ENCODE results near the gene CMBL.
A peak's percentile ranks its signal among the peaks of the same experiment; 100 is the strongest.
"Not testable (repeated sequence)": the region's sequence is repeated elsewhere in the genome, so short reads cannot be mapped to it uniquely, and the experiment has no call there.

Gene CMBL

DNA sequence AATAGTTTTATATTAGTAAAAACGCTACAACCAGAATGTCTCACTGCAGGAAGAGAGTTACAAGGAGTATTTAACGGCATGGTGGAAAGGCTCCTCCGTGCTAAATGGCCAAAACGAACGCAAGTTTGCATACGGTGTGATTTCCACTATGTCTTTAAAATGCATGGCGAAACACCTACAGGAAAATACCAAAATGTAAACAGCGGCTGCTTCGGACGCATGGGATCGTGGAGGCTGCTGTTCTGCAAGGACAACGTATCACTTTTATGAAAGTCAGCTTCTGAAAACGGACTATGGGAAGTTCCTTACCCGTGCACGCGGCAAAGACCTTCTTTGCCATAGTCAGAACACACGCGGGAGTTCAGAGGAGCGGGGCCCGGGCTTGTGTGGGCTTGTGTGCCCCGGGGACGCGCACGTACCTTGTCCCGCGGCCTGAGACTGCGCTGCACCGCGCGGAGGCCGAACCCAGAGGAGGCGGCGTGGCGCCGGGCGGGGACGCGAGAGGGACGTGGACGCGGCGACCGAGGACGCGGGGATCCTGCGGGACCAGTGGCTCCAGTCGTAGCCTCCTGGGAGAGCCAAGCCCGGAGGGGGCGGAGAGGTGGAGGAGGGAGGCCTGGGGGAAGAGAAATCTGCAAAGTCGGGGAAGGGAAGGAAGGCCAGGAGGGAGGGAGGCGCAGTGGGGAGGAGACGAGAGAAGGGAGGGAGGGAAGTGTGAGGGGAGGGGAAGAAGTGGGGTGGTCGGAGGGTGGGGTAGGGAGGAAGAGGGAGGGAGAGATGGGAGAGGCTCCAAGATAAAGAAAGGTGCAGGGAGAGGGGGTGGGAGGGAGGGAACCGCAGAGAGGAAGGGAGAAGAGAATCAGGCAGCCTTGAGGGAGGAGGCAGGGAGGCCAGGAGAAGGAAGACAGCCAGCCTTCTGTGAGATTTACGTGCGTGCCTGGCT lies at the start of gene CMBL:
Gene CMBL, minus strand, starts transcription at position 697 of the 943 bp plus-strand sequence. CDS start 17,140 bp downstream, outside the sequence.
- peak; percentile 11 for DNase-seq (ENCODE audit: low read depth)

DNA sequence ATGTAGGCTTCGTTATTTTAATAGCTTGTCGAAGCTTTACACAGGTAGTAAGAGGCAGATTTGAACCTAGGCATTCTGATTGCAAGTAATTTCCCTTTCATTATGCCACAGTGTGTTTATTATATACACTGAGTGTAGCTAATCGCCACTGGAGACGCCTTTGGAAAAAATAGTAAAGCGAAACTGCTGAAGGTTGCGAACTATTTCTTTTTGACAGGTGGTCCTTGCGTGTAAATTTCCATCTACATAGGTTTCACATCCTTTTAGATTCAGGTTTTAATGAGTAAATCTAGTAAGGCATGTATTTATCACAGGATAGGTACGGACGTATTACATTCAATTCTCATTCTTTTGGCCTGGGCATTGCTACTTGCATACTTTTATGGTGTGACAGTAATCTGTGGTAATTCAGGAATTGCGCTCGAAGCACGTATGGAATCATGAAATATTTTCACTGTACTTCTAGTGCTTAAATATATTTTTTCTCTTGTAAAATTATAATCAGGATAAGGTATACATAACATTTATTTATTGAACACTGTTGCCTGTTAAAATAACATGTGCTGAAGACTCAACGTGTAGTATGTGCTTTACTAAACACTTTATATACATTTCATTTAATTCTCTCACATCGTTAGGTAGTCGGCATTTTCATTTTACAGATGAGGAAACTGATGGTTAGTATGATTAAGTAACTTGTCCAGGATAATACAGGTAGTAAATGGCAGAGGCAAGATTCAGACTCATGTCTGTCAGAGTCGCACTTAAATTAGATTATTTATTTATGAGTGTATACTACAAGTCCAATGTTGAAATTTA lies 47.6 kb upstream of the CMBL start:
- DNase-seq (ENCODE audit: low read depth): no peak

DNA sequence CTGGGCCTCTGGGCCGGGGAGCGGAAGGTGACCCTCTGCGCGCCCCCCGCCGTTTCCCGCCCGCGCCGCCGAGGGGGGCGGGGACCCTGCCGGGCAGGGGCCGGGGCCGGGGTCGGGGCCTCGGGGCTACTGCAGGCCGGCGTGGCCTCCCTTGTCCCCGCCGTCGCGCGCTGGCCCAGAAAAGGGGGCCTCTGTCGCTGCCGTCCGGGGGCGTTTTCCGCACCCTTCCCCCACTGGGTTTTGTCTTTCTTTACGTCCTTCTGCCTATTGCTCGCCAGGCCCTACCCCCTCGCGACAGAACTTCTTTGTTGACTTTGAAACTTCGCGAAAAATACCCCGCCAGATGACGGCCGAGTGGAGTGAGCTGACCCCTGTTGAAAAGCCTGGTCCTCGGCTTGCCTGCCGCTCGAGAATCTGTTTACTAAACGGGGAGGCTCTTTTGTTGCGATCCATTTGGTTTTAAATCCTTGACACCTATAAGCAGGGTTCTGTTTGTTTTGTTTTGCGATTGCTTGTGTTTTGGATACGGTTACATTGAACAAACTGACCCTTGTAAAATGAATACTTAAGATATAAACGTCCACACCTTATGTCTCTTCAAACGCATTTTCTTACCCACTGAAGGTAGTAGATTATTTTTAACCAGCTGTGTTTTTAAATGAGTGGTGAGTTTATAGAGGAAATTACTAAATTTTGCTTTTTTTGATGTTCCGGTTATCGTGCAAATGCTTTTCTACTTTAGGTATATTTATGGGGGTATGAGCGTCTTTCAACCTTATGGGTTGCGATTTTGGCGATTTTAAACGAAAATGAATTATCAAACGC lies 46.6 kb upstream of the CMBL start:
- peak; percentile 20 for DNase-seq (ENCODE audit: low read depth)

DNA sequence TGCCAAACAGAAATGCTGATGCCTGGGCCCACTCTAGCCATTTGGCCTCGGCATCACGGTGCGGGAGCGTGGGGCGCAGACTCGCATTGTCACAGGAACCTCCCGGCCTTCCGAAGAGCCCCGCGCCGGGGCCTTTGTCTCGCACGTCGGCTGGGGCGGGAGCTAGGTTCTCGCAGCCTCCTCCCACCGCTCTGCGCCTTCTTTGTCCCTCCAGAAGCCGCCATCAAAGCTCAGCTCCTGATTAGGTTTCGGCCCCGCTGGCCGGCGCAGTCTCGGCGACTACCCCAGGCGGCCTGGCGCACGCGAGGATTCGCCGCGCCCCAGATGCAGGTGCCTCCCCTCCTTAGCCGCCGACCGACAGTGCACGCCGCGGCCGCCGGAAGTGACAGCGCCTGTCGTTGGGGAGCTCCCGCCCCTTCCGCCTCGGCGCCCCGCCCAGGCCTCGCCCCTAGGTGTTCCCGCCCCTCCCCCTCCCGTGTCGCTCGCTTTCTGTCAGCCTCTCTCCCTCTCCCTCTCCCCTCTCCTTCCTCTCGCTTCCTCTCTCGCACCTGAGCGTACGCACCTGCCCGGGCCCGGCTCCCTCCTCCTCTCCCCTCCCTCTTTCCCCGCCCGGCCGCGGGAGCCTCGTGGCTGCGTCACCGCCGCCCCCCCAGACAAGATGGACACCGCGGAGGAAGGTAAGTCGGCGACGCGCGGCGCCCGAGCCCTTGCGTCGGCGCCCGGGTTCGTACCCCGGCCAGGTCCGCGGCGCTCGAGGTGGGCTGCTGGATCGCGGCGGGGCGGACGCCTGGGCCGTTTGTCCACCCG lies 45.7 kb upstream of the CMBL start, which contains the start of gene MARCHF6:
Gene MARCHF6, plus strand, starts transcription at position 455 of the 807 bp plus-strand sequence. Its CDS starts 204 bp downstream, at position 659.
- peak; percentile 93 for DNase-seq (ENCODE audit: low read depth)

DNA sequence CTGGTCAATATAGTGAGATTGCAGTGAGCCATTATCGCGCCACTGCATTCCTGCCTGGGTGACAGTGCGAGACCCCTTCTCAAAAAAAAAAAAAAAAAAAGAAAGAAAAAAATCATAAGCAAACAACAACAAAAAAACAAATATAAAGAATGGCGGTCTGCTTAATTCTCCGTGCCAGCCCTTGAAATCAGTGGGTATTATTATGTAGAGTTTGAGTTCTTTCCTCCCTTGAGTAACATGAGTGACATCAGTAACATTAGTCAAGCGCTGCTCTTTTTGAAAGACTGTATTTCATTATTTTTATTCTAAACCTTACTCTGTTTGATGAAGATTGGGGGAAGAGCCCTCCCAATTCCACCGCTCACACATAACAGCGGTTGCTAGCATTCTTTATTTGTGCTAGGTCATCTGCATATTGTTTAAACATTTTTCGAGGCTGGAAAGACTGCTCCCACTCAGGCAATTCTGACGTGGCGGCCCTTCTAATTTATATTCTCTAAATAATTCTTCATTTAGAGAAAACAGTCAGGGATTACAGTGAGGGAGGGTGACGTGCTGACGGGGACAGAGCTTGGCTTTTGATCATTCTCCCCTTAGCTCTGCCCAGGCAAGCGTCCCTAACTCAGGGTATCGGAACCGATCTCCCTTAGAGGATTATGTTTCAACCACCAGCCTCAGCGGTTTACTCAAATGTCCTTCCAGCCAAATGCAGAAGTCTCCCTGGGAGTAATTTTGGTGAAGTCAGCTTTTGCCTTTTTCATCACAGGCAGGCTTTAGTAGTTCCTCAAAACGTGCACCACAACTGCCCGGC lies 44.9 kb upstream of the CMBL start:
- DNase-seq (ENCODE audit: low read depth): peak; percentile 26

DNA sequence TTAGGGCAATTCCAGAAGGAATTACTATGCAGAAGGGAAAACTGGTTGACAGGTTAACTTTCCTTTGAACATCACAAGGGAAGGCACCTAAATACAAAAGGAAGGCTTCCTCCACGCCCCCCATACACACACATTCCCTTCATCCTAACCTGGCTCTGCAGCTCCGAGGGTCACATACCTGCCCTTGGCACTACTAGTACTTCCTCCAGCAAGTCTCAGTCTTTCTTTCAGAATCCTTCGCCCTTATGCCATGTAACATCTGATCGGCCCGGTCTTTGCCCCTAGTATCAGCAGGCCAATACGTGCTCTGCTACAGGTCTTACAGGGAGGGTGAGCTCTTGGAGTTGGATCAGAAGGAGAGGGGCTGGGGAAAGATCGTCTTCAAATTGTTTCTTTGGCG lies 44.2 kb upstream of the CMBL start:
- DNase-seq (ENCODE audit: low read depth): no peak

DNA sequence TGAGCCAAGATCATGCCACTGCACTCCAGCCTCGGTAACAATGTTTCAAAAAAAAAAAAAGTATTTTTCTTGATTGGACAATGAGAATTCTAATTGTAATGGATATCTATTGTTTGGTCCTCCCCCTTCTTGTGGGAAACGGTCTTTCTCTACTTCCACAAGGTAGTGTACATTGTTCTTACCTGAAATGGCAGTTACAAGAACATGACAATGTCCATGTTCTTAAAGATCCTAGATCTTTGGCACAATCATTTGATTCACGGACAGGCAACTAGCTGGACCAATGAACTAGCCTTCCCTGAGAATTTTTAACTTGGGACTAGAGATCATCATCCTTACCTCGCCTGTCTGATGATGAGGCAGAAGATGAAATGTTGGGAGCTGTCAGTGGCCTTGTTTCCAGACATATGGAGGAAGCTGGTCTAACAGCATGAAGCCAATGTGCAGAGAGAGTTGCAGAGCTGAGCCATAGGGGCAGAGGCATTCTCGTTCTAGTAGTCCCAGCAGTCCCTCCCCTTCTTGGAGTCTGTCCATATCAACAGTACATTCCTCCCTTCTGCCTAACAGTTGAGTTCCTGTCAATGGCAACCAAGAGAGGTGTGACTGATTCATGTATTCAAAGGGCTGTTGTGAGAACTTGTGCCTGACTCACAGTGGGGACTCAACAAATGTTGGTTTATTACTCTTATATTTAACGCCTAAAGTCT lies 43.6 kb upstream of the CMBL start:
- no peak for DNase-seq (ENCODE audit: low read depth)

DNA sequence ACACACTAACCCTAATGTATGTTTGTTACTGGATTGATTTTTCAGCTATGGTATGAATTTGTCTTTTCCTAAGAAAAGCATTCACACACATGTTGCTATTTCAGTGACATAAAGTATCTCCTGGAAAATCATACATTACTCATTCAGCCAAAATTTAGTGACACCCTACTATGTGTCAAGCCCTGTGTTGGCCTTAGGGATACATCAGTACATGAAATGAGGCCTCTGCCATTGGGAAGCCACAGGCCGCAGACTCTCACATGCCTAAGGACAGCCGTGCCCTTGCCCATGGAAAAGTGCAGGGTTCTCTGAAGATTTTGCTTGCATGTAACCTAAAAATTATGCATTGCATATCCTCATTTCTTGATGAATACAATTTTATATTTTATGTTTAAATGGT lies 40.6 kb upstream of the CMBL start:
- no peak for DNase-seq (ENCODE audit: low read depth)

DNA sequence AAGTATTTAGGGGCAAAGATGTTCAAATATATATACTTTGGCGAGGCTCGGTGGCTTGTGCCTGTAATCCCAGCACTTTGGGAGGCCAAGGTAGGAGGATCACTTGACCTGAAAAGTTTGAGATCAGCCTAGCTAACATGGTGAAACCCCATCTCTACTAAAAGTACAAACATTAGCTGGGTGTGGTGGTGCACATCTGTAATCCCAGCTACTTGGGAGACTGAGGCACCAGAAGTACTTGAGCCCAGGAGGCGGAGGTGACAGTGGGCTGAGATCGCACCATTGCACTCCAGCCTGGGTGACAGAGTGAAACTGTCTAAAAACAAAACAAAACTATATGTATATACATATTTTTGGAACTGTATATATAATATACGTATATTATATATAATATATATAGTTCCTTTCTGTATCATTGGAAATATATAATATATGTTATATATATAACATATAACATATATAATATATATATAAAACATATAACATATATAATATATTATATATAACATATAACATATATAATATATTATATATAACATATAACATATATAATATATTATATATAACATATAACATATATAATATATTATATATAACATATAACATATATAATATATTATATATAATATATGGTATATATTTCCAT lies 36.9 kb upstream of the CMBL start:
- not testable (repeated sequence) for DNase-seq (ENCODE audit: low read depth)

DNA sequence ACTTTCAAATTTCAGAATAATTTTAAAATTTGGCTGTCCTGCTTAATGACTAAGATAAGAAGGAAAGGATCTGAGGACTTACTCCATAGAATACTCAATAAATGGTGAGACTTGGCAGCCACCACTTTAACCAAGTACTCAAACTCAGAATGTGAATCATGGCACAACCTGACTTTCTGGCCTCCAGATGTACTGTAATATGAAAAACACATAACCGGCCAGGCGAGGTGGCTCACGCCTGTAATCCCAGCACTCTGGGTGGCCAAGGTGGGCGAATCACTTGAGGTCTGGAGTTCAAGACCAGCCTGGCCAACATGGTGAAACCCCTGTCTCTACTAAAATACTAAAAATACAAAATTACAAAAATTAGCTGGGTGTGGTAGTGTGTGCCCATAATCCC lies 35.8 kb upstream of the CMBL start:
- no peak for DNase-seq (ENCODE audit: low read depth)

DNA sequence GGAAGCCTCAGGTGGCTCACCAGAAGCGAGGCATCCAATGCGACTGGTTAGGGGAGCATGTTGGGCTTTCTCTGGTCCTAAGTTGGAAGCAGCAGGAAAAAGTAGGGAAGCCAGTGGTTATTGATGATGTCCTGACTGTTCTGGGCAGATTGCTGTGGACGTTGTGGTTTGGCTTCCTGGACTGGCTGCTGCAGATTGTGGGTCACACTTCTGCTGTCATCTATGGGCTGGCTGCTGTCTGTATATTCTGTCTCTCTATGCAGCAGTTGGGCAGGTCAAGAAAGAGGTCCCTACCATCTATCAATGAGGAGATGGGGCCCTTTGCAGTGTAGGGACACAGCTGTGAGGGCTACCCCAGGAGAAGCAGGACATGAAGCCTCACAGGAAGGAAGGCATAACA lies 32.3 kb upstream of the CMBL start:
- no peak for DNase-seq (ENCODE audit: low read depth)

DNA sequence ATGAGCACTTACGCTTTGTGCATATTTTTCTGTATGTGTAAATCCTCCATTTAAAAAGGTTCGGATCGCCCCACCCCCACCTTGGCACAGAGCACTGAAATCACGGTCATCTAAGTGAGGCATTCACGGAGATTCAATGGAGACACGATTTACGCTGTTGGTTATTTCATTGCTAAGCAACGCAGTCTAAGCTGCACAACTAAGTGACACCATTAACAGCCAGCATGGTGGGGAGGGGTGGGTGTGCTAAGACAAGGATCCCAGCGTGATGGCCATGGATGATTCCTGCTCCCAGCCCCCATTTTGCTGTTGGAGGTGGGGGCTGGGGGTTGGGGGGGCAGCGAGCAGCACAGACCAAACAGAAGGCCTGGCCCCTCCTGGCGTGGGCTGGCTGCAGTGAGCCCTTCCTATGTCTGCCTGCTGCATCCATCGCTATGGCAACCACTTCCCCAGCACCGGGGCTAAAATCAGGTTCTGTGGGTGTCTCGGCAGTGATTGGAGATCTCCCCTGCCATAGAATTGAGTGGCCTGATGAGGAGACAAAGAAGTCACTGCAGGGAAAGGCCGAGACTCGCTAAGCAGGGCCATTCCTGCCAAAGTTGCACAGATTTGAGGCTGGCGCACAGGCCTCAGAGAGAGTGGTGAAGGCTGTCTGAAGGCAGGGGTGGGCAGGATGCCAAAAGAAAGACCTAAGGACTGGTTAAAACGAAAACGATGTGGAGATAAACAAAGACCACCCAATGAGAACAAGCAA lies 31.5 kb upstream of the CMBL start:
- DNase-seq (ENCODE audit: low read depth): no peak

DNA sequence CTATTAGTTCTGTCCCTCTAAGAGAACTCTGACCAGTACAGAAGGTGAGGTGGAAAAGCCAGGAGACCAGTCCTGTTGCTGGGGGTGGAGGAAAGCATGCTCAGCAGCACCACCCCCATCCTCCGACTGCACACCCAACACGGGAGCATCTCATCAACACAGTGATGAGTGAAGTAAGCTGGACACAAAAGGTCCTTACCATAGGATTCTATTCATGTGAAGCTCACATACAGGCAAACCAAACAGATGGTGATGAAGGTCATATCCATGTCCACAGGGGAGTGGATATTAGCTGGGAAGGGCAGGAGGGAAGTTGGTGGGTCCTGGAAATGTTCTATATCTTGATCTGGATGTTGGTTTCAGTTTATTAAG lies 31.0 kb upstream of the CMBL start:
- DNase-seq (ENCODE audit: low read depth): no peak

DNA sequence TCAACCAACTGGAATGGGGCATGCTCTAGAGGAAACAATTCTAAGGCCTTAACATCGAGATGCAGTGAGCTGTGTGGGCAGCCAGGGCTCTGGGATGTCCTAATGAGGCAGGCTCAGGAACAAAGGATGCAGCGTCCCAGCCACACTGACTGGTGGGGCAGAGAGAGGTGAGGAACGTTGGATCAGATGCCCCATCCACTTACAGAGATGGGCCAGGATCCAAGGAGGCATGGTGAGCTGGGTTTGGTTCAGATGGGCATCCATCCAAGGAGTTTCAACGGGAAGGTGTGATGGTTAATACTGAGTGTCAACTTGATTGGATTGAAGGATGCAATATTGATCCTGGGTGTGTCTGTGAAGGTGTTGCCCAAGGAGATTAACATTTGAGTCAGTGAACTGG lies 30.3 kb upstream of the CMBL start:
- DNase-seq (ENCODE audit: low read depth): no peak

DNA sequence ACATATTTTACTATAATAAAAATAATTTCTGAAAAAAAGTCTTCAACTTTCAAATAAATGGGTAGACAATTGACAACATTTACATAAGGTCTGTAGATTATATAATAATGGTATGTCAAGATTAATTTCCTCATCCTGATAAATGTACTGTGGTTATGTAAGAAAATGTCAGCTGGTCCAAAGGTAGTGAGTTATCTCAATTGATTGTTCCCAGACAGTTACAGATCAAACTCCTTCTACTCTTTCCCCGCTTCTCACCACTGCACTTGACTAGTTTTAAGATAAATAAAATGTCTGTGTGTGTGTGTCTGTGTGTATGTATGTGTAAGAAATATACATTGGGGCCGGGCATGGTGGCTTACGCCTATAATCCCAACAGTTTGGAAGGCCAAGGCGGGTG lies 29.4 kb upstream of the CMBL start:
- DNase-seq (ENCODE audit: low read depth): no peak

DNA sequence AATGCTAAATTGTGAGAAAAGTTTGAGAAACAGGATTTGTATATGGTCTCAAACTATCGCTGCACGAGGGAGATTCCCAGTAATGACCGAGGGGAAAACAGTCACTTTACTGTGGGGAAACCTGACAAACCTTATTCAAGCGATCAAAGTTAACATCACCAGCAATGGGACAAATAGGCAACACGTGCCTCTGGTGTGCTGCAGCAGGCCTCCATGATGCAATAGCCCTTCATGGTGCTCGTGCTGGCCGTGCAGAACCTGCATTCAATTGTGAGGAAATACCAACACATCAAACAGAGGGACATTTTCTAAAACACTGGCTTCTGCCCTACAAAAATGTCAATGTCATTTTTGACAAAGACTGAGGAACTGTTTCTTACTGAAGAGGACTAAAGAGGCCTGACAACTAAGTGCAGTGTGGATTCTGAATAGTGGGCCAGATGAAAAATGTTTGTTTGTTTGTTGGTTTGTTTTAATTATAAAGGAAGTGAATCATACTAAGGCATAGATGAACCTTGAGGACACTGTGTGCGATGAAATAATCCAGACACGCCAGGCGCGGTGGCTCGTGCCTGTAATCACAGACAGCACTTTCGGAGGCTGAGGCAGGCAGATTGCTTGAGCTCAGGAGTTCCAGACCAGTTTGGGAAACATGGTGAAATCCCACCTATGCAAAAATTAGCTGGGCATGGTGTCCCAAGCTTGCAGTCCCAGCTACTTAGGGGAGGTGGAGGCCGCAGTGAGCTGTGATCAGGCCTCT lies 28.2 kb upstream of the CMBL start:
- DNase-seq (ENCODE audit: low read depth): no peak

DNA sequence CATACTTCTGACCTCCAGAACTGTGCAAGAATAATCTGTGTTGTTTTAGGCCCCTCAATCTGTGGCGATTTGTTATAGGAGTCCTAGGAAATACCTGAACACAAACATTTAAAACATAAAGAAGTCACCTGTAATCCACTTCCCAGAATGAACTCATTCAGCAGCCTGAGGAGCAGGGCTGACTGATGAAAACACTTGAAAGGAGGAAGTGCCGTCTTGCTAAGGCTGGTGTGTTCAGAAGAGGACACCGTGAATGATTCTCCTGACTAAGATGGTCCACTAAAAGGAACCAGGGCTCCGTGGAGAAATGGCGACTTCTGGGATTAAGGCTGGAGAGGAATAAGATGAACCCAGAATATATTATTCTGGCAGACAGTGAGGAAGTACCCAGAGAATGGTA lies 27.1 kb upstream of the CMBL start:
- DNase-seq (ENCODE audit: low read depth): no peak
